Subcutaneous adipose tissue (tissue), 4 donors: Measurements from ENCODE around the gene CCDC188. TPM values are rescaled to one million over a fixed set of nuclear protein-coding genes. Genes with fewer than 3 reads are reported as not detected.

Source experiments
- total RNA-seq, 4 donors: library from RNA; depleted of rRNA; stranded (reverse); fragments of >200 nt; gene quantifications; one replicate each; pipeline ENCODE4 v1.1.0, GENCODE V29; 2016
- TF ChIP-seq, protein P1 (sequence below): fragments of 450-650 bp; IDR thresholded peaks from one replicate; pipeline ENCODE4 v1.5.1; 2016; ENCODE audit warnings: low read depth, mild to moderate bottlenecking, control low read depth, antibody characterized with exemption, moderate library complexity

The CCDC188 gene
- total RNA-seq, 4 donors from 2014 or later: 1.3 to 3.0 TPM; not detected in 2

- TF ChIP-seq, protein P1, sequence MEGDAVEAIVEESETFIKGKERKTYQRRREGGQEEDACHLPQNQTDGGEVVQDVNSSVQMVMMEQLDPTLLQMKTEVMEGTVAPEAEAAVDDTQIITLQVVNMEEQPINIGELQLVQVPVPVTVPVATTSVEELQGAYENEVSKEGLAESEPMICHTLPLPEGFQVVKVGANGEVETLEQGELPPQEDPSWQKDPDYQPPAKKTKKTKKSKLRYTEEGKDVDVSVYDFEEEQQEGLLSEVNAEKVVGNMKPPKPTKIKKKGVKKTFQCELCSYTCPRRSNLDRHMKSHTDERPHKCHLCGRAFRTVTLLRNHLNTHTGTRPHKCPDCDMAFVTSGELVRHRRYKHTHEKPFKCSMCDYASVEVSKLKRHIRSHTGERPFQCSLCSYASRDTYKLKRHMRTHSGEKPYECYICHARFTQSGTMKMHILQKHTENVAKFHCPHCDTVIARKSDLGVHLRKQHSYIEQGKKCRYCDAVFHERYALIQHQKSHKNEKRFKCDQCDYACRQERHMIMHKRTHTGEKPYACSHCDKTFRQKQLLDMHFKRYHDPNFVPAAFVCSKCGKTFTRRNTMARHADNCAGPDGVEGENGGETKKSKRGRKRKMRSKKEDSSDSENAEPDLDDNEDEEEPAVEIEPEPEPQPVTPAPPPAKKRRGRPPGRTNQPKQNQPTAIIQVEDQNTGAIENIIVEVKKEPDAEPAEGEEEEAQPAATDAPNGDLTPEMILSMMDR: no peak
These were observed 32.2 kb upstream of the CCDC188 start for GRCh38 chr22:20183101-20183500.

- TF ChIP-seq, protein P1: no peak
These were observed 31.5 kb upstream of the CCDC188 start for GRCh38 chr22:20182365-20182764.

GRCh38 chr22:20181884-20182236 lies 31.0 kb upstream of the CCDC188 start:
- TF ChIP-seq, protein P1: no peak

DNA sequence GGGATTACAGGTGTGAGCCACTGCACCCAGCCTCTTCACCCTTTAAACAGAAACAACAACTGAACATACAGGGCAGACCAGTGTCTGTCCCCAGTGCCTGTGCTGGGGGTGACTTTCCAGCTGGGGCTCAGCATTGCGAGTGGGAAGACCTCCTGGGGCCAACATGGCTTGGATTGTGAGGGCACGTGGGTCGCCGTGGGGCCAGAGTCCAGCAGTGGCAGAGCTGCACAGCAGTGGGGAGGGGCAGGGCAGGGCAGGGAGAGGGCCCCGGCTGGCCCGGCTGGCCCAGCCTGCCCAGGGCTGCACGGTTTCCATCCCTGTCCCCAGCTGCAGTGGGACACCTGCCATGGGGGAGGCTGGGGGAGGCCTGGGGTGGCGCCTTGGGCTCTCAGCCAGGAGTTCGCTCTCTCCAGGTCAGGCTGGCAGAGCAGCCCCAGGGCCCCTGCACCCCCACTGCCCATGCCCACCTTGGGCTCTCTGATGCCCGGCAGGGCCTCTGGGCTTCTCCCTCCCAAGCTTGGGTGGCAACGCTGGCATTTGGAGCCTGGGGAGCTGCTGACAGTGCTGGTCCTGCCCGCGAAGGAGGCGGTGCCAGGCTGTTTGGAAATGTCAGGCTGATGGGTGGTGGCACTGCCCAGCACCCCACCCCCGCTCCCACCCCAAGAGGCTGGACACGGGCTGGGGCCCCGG lies 30.5 kb upstream of the CCDC188 start:
- TF ChIP-seq, protein P1: no peak

DNA sequence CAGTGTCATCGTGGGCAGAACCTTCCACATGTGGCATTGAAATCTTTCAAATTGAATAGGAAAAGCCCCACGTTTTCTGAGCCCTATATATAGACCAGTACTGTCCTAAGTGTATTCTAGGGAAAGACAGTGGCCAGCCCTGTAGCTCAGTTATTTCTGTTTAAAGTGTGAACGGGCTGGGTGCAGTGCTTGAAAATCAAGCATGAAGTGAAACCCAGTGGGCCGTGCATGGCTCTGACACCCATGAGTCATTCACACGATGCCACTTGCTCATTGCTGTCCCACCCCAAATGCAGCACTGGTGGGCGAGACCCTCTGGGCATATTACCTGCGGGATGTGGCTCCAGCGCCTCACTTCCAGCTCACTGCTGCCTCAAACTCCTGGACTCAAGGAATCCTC lies 29.8 kb upstream of the CCDC188 start:
- TF ChIP-seq, protein P1: no peak

- TF ChIP-seq, protein P1: no peak
These were observed 29.4 kb upstream of the CCDC188 start for GRCh38 chr22:20180245-20180630.

DNA sequence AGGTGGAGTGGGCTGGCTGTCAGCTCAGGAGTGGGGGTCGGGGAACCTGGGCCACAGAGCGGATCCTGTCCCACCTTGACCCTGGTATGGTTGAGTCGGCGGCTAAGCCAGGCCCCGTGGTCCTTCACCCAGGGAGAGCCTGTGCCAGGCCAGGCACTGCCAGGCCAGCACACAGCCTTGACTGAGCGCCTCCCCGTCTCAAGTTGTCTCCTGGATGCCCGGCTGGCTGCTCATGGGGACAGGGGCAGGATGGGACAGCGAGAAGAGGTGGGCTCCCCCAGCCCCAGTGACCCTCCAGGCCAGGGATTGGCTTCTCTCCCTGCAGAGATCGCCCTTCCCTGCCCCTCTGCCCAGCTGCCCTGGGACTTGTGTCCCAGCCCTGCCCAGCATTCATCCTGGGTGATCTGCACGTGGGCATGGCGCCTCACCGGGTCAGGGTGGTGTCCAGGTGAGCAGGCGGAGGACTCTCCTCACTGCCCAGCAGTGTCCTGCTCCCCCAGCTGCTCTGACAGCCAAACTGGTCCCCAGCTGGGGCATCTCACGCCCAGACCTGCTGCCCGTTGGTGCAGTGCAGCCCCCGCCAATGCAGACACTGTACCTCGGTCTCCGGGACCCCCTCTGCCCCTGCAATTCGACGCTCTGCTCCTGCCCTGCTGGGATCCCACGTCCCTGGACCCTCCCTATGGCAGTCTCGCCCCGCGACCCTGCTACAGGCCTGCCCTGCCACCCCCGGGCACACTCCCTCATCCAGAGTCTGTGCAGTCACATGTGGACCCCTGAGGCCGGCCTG lies 28.8 kb upstream of the CCDC188 start:
- TF ChIP-seq, protein P1: no peak
